Spleen (tissue), 11 donors: Measurements from ENCODE around the gene KSR2. TPM values are rescaled to one million over a fixed set of nuclear protein-coding genes. Genes with fewer than 3 reads are reported as not detected.

Source experiments
- DNase-seq: peaks from one replicate; pipeline ENCODE4 v3.0.0-alpha.2; 2020
- H3K27ac ChIP-seq, 8 donors: fragments of 200-600 bp; sonication (generic) in 7 of 8; 1 replicate in 4 of 8; 2 replicates in 4 of 8; pipeline versions ENCODE4 v1.5.0 to v1.8.0; 2016 to 2021; ENCODE audit warnings: inconsistent platforms in 4 of 8, mild to moderate bottlenecking in 4 of 8, moderate library complexity in 1 of 8
- H3K27me3 ChIP-seq, 7 donors: fragments of 200-600 bp; sonication (generic) in 6 of 7; replicated peaks in 1 of 7; 1 replicate in 4 of 7; 2 replicates in 3 of 7; pipeline versions ENCODE4 v1.5.0 to v1.8.0; 2016 to 2021; ENCODE audit warnings: inconsistent platforms in 3 of 7, mild to moderate bottlenecking in 1 of 7
- H3K36me3 ChIP-seq, 6 donors: fragments of 200-600 bp; sonication (generic) in 5 of 6; 1 replicate in 4 of 6; 2 replicates in 2 of 6; pipeline versions ENCODE4 v1.5.0 to v1.8.0; 2016 to 2021; ENCODE audit warnings: inconsistent platforms in 2 of 6
- H3K4me1 ChIP-seq, 6 donors: fragments of 200-600 bp; sonication (generic) in 5 of 6; 1 replicate in 3 of 6; 2 replicates in 3 of 6; pipeline versions ENCODE4 v1.5.0 to v1.8.0; 2016 to 2021; ENCODE audit warnings: inconsistent platforms in 3 of 6
- H3K4me3 ChIP-seq, 8 donors: fragments of 200-600 bp; sonication (generic) in 7 of 8; 1 replicate in 4 of 8; 2 replicates in 4 of 8; pipeline versions ENCODE4 v1.5.0 to v1.8.0; 2016 to 2021; ENCODE audit warnings: inconsistent platforms in 4 of 8, mild to moderate bottlenecking in 4 of 8, moderate library complexity in 2 of 8
- H3K9me3 ChIP-seq, 8 donors: fragments of 200-600 bp; sonication (generic) in 7 of 8; 1 replicate in 4 of 8; 2 replicates in 4 of 8; pipeline versions ENCODE4 v1.5.0 to v1.8.0; 2016 to 2021; ENCODE audit warnings: inconsistent platforms in 4 of 8
- POLR2A ChIP-seq, 3 donors: fragments of 450-650 bp; IDR thresholded peaks; one replicate each; pipeline ENCODE4 v1.5.1; 2017; ENCODE audit warnings: antibody characterized with exemption in 3 of 3, mild to moderate bottlenecking in 1 of 3
- POLR2AphosphoS5 ChIP-seq, 3 donors: sonication (generic); formaldehyde crosslinking; IDR thresholded peaks; one replicate each; pipeline ENCODE4 v1.5.1; 2017; ENCODE audit warnings: antibody characterized with exemption in 3 of 3
- WGBS, 5 donors: extraction: QIAGEN DNeasy Blood & Tissue Kit in 3 of 5; methylation state at CpG; one replicate each; pipeline versions ENCODE4 v1.1.5 to v1.1.7; 2013 to 2018; 5-methylcytosine and 5-hydroxymethylcytosine counted together
- intact Hi-C: fragments of 100-400 bp; cut with DNase I; formaldehyde crosslinking; loops from one replicate; pipeline ENCODE4 v1.15.0; 2023; ENCODE audit warnings: low total_unique reads
- polyA plus RNA-seq, 3 donors: library from polyadenylated mRNA; stranded (reverse); fragments of 200-250 nt; gene quantifications; one replicate each; pipeline ENCODE4 v1.2.1, GENCODE V29; 2013
- total RNA-seq, 7 donors: library from RNA; depleted of rRNA in 3 of 7; stranded (reverse); fragments of >200 nt in 3 of 7; fragmentation: NEBNext Ultra II Directional in 4 of 7; extraction: Animal tissue kit (Norgen Biotek cat#: 25700) in 4 of 7; gene quantifications; one replicate each; pipeline versions ENCODE4 v1.1.0 to v1.2.1, GENCODE V29; 2016 to 2021
- TF ChIP-seq, protein P1 (sequence below), 11 experiments: fragments of 200-600 bp in 7 of 11; fragments of 450-650 bp in 4 of 11; sonication (generic) in 4 of 11; IDR thresholded peaks in 8 of 11; conservative IDR thresholded peaks in 3 of 11; 1 replicate in 7 of 11; 2 replicates in 4 of 11; pipeline versions ENCODE4 v1.4.0 to v1.8.0; 2016 to 2021; ENCODE audit warnings: antibody characterized with exemption in 11 of 11, inconsistent platforms in 4 of 11, mild to moderate bottlenecking in 1 of 11
- donor health status: healthy with polysubstance abuse.
- donor health status: DM: no; HTN: no; CAD: no; lungs with moderate emphysema.
- donor health status: DM: no; HTN: no; CAD: no.
- donor health status: Bipolar disorder and iron deficiency.
- donor health status: healthy.
- donor health status: DM: no; HTN: no; CAD: no.
- donor health status: DM: yes; HTN: yes; CAD: no.

Gene KSR2
- total and polyA plus RNA-seq, 10 donors = under 0.01 to 0.09 (median 0.02) TPM; not detected in 4

GRCh38 chr12:117792877-117793424 lies 175.8 kb downstream of the KSR2 start:
- WGBS, 5 donors = 87 to 97% (median 90%) methylated on average over 8 of the region's 8 CpGs

GRCh38 chr12:117792471-117792870 lies 176.3 kb downstream of the KSR2 start:
- Histone ChIP-seq H3K27ac (no peak overlapping the region), H3K4me1 (no peaks in the 10 kb centered on the region), H3K9me3 (no peaks in the 10 kb centered on the region), H3K36me3 (no peaks in the 10 kb centered on the region), H3K27me3 (peaks cover 0 to 16% (median 0%) of the 10 kb centered on the region in 7 donors), H3K4me3 (no peak overlapping the region)
- DNase-seq = no peak
- 78 to 90% (median 83%) methylated on average over 4 of the region's 4 CpGs for WGBS, 5 donors
- intact Hi-C loops = no loop called here
- TF ChIP-seq POLR2A (IDR thresholded peaks at IDR 0.05) (no peak), POLR2AphosphoS5 (IDR thresholded peaks at IDR 0.05) (no peak)
- TF ChIP-seq, protein P1, sequence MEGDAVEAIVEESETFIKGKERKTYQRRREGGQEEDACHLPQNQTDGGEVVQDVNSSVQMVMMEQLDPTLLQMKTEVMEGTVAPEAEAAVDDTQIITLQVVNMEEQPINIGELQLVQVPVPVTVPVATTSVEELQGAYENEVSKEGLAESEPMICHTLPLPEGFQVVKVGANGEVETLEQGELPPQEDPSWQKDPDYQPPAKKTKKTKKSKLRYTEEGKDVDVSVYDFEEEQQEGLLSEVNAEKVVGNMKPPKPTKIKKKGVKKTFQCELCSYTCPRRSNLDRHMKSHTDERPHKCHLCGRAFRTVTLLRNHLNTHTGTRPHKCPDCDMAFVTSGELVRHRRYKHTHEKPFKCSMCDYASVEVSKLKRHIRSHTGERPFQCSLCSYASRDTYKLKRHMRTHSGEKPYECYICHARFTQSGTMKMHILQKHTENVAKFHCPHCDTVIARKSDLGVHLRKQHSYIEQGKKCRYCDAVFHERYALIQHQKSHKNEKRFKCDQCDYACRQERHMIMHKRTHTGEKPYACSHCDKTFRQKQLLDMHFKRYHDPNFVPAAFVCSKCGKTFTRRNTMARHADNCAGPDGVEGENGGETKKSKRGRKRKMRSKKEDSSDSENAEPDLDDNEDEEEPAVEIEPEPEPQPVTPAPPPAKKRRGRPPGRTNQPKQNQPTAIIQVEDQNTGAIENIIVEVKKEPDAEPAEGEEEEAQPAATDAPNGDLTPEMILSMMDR (IDR thresholded peaks at IDR 0.05 in 8 of 11, conservative IDR thresholded peaks at IDR 0.05 in 3 of 11) = no peak

More at GRCh38 chr12:117792877-117793424, 175.8 kb downstream of the KSR2 start:
- Histone ChIP-seq H3K9me3 (no peaks in the 10 kb centered on the region), H3K4me1 (no peaks in the 10 kb centered on the region), H3K4me3 (no peak overlapping the region), H3K27me3 (peaks cover 0 to 16% (median 0%) of the 10 kb centered on the region in 7 donors), H3K27ac (no peak overlapping the region), H3K36me3 (no peaks in the 10 kb centered on the region)
- intact Hi-C loops = no loop called here
- TF ChIP-seq, protein P1 (IDR thresholded peaks at IDR 0.05 in 8 of 11, conservative IDR thresholded peaks at IDR 0.05 in 3 of 11) = no peak
- TF ChIP-seq POLR2A (IDR thresholded peaks at IDR 0.05) = no peak
- no peak for TF ChIP-seq POLR2AphosphoS5 (IDR thresholded peaks at IDR 0.05)
- no peak for DNase-seq

DNA sequence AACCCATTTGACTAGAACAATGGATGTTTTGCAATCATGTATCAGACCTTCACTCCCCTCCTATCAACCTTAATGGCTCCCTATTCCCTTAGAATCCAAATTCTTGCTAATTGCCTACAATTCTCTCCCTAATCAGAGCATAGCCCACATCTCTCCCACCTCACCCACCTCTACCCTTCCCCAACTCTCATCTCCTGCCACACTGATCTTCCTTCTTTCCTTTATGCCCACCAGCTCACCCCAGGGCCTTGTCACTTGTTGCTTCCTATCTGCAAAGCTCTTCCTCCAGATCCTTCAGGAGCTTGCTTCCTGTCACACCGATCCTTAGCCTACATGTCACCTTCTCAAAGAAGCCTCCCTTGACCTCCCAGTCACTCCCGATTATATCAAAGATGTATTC lies 177.8 kb downstream of the KSR2 start:
- intact Hi-C loops = no loop called here
- Histone ChIP-seq H3K4me3 (no peak overlapping the region), H3K27ac (no peak overlapping the region), H3K4me1 (no peaks in the 10 kb centered on the region), H3K36me3 (no peaks in the 10 kb centered on the region), H3K27me3 (peaks cover 0 to 16% (median 0%) of the 10 kb centered on the region in 7 donors), H3K9me3 (no peaks in the 10 kb centered on the region)
- 46 to 69% (median 59%) methylated on average over 2 of the region's 2 CpGs for WGBS, 5 donors
- TF ChIP-seq, protein P1 (IDR thresholded peaks at IDR 0.05 in 8 of 11, conservative IDR thresholded peaks at IDR 0.05 in 3 of 11) = no peak
- TF ChIP-seq POLR2AphosphoS5 (IDR thresholded peaks at IDR 0.05) = no peak
- TF ChIP-seq POLR2A (IDR thresholded peaks at IDR 0.05) = no peak
- DNase-seq = no peak

DNA sequence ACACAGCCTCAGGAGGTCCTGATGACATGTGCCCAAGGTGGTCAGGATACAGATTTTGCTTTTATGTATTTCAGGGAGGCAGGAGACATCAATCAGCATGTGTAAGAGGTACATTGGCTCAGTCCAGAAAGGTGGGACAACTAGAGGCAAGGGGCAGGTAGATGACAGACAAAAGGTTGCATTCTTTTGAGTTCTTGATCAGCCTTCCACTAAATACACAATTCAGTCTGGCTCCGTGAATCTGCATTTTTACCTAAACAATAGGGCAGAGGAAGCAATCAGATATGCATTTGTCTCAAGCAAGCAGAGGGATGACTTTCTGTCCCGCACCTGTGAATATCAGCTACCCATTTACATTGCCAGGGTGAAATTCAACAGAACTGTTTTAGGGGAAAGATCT lies 178.6 kb downstream of the KSR2 start:
- no peak overlapping the region for H3K27ac ChIP-seq
- 43 to 66% (median 53%) methylated on average over 2 of the region's 2 CpGs for WGBS, 5 donors
- H3K27me3 ChIP-seq = peaks cover 0 to 16% (median 0%) of the 10 kb centered on the region in 7 donors
- peaks cover 0 to 4% (median 0%) of the 10 kb centered on the region in 8 donors for H3K9me3 ChIP-seq
- no peaks in the 10 kb centered on the region for H3K4me1 ChIP-seq
- no peak overlapping the region for H3K4me3 ChIP-seq
- DNase-seq = no peak
- H3K36me3 ChIP-seq = no peaks in the 10 kb centered on the region
- TF ChIP-seq POLR2A (IDR thresholded peaks at IDR 0.05) (no peak), POLR2AphosphoS5 (IDR thresholded peaks at IDR 0.05) (no peak)
- TF ChIP-seq, protein P1 (IDR thresholded peaks at IDR 0.05 in 8 of 11, conservative IDR thresholded peaks at IDR 0.05 in 3 of 11) = no peak
- intact Hi-C loops = no loop called here
